Esophagus muscularis mucosa (tissue), 3 donors: ENCODE results near the gene CHAF1A.

Experiments
- CTCF ChIP-seq, 3 experiments: fragments of 200-600 bp in 2 of 3; fragments of 450-650 bp in 1 of 3; sonication (generic) in 2 of 3; IDR thresholded peaks; one replicate each; pipeline ENCODE4 v1.5.1; 2017 to 2019; ENCODE audit warnings: antibody characterized with exemption in 3 of 3, mild to moderate bottlenecking in 2 of 3, moderate library complexity in 1 of 3
- POLR2A ChIP-seq: fragments of 450-650 bp; IDR thresholded peaks from one replicate; pipeline ENCODE4 v1.6.1; 2017; ENCODE audit warnings: antibody characterized with exemption, moderate library complexity, mild to moderate bottlenecking, low read depth

- TF ChIP-seq POLR2A: no peak
- TF ChIP-seq CTCF (IDR thresholded peaks at IDR 0.05): no peak
Observed at GRCh38 chr19:4360641-4361151, 41.7 kb upstream of the CHAF1A start.
